Neural cell (in vitro differentiated cells): ENCODE results near the gene OBSCN.

Experiments
- CTCF ChIP-seq: fragments of 450-650 bp; IDR thresholded peaks from 2 replicates; pipeline ENCODE4 v1.5.1; 2014; ENCODE audit warnings: antibody characterized with exemption, mild to moderate bottlenecking, moderate library complexity; ENCODE audit not compliant: poor library complexity, severe bottlenecking
- EZH2 ChIP-seq: fragments of 200-600, 300-800 bp; shearing (Covaris generic), sonication (generic); IDR thresholded peaks from 2 replicates; pipeline ENCODE4 v1.6.1; 2014; ENCODE audit warnings: antibody characterized with exemption, low read length, borderline replicate concordance, mild to moderate bottlenecking; ENCODE audit not compliant: insufficient read depth, poor library complexity, severe bottlenecking
- MXI1 ChIP-seq: fragments of 450-650 bp; conservative IDR thresholded peaks from 2 replicates; pipeline ENCODE4 v1.6.1; 2014; ENCODE audit warnings: antibody characterized with exemption, mild to moderate bottlenecking; ENCODE audit not compliant: poor library complexity, severe bottlenecking
- POLR2AphosphoS5 ChIP-seq: IDR thresholded peaks from 2 replicates; pipeline ENCODE4 v1.6.1; 2012
- RAD21 ChIP-seq: fragments of 450-650 bp; conservative IDR thresholded peaks from 2 replicates; pipeline ENCODE4 v1.6.1; 2014; ENCODE audit warnings: antibody characterized with exemption, mild to moderate bottlenecking, moderate library complexity
- TAF1 ChIP-seq: IDR thresholded peaks from 2 replicates; pipeline ENCODE4 v1.6.1; 2012; ENCODE audit warnings: low read depth

- TF ChIP-seq EZH2, result no peak
- TF ChIP-seq CTCF, result no peak
- TF ChIP-seq POLR2AphosphoS5, result no peak
- TF ChIP-seq MXI1, result no peak
- TF ChIP-seq TAF1, result no peak
- TF ChIP-seq RAD21, result no peak
These were observed 192.4 kb downstream of the OBSCN start for GRCh38 chr1:228400237-228400651.
